HepG2 (cell line): ENCODE results near the gene PLEKHG2. TPM values are rescaled to one million over a fixed set of nuclear protein-coding genes. Genes with fewer than 3 reads are reported as not detected.

Source experiments
- ATAC-seq: fragments of 200-7000 bp; cut with Tn5 transposase; 3 replicates; pipeline ENCODE4 v1.9.1; 2020; ENCODE audit warnings: mild to moderate bottlenecking, moderate library complexity
- BruUV-seq: library from RNA; stranded (reverse); fragments of 400-500 nt; replicated peaks from 2 replicates; lab custom pipeline; 2021; lab: Mats Ljungman, UMichigan
- CTCF ChIA-PET: fragments of 300-600 bp; formaldehyde crosslinking; extraction: SDS; loops from one replicate; lab custom pipeline; 2021; ENCODE audit warnings: low total read pairs, inconsistent platforms, low intra/inter-chr PET ratio; lab: Yijun Ruan, JAX
- POLR2A ChIA-PET: fragments of 350-600 bp; sonication (Branson Sonifier 250); formaldehyde crosslinking; loops from one replicate; lab custom pipeline; 2020; ENCODE audit warnings: antibody characterized with exemption, inconsistent platforms; lab: Yijun Ruan, JAX
- DNase-seq: peaks from one replicate; pipeline ENCODE4 v3.0.0-alpha.2; 2015; ENCODE audit warnings: low spot score
- FAIRE-seq: peaks from 3 replicates; lab custom pipeline; 2011; peaks lifted over from hg19 to GRCh38; lab: Jason Lieb, UNC
- H2AFZ ChIP-seq: one replicate; pipeline ENCODE4 v1.6.1; 2011; ENCODE audit warnings: low read length, inconsistent platforms
- H3K27ac ChIP-seq: fragments of 300-600 bp; 3 replicates; pipeline ENCODE4 v1.8.0; 2011; ENCODE audit warnings: mixed run types, mild to moderate bottlenecking, mixed read lengths, low read length, inconsistent platforms; ENCODE audit not compliant: insufficient read depth; ENCODE audit errors: extremely low read length
- H3K27me3 ChIP-seq, 2 experiments: fragments of 200-600 bp in 1 of 2; 2 replicates in 1 of 2; 3 replicates in 1 of 2; pipeline versions ENCODE4 v1.6.0 to v1.8.0; 2011; ENCODE audit warnings: low read length in 2 of 2, mild to moderate bottlenecking in 2 of 2, moderate library complexity in 2 of 2, inconsistent platforms in 1 of 2; ENCODE audit not compliant: insufficient read depth in 2 of 2, control insufficient read depth in 1 of 2
- H3K36me3 ChIP-seq, 2 experiments: fragments of 200-600 bp in 1 of 2; replicated peaks in 1 of 2; 2 replicates in 1 of 2; 3 replicates in 1 of 2; pipeline versions ENCODE4 v1.5.1 to v1.8.0; 2011; ENCODE audit warnings: low read length in 2 of 2, inconsistent platforms in 1 of 2; ENCODE audit not compliant: insufficient read depth in 2 of 2, control insufficient read depth in 1 of 2
- H3K4me1 ChIP-seq: 2 replicates; pipeline ENCODE4 v1.5.1; 2012; ENCODE audit warnings: low read length, inconsistent platforms; ENCODE audit not compliant: insufficient read depth
- H3K4me2 ChIP-seq: 2 replicates; pipeline ENCODE4 v1.6.0; 2011; ENCODE audit warnings: low read depth, low read length, inconsistent platforms
- H3K4me3 ChIP-seq, 3 experiments: fragments of 200-600 bp in 1 of 3; sonication (generic), shearing (Covaris generic) in 1 of 3; replicated peaks in 1 of 3; 2 replicates each; pipeline ENCODE4 v1.5.1; 2011 to 2016; ENCODE audit warnings: low read length in 3 of 3, inconsistent platforms in 2 of 3, low read depth in 2 of 3, mild to moderate bottlenecking in 2 of 3, control low read depth in 1 of 3, mixed read lengths in 1 of 3; ENCODE audit not compliant: insufficient read depth in 1 of 3
- H3K79me2 ChIP-seq: one replicate; pipeline ENCODE4 v1.6.1; 2011; ENCODE audit warnings: low read length, inconsistent platforms; ENCODE audit not compliant: insufficient read depth
- H3K9ac ChIP-seq: 2 replicates; pipeline ENCODE4 v1.6.0; 2011; ENCODE audit warnings: mild to moderate bottlenecking, low read depth, low read length, inconsistent platforms; ENCODE audit not compliant: insufficient read depth
- H3K9me3 ChIP-seq: 2 replicates; pipeline ENCODE4 v1.5.1; 2012; ENCODE audit warnings: mild to moderate bottlenecking, low read length
- H4K20me1 ChIP-seq: 2 replicates; pipeline ENCODE4 v1.6.0; 2011; ENCODE audit warnings: inconsistent platforms, mild to moderate bottlenecking, low read length, moderate library complexity; ENCODE audit not compliant: insufficient read depth
- NFRKB ChIP-seq: fragments of 450-650 bp; IDR thresholded peaks from 2 replicates; pipeline ENCODE4 v1.6.1; 2017
- ONECUT2 ChIP-seq: sonication (generic); formaldehyde crosslinking; IDR thresholded peaks from 2 replicates; pipeline ENCODE4 v1.4.0; 2020; ENCODE audit warnings: missing genetic modification reagents
- PATZ1 ChIP-seq: sonication (generic); formaldehyde crosslinking; IDR thresholded peaks from 2 replicates; pipeline ENCODE4 v1.4.0; 2020; ENCODE audit warnings: missing genetic modification reagents
- ZNF263 ChIP-seq: sonication (generic); formaldehyde crosslinking; IDR thresholded peaks from 2 replicates; pipeline ENCODE4 v1.4.0; 2020; ENCODE audit warnings: missing genetic modification reagents
- ZNF350 ChIP-seq: sonication (generic); formaldehyde crosslinking; IDR thresholded peaks from 2 replicates; pipeline ENCODE4 v1.4.0; 2020; ENCODE audit warnings: mild to moderate bottlenecking, low read depth, missing genetic modification reagents, borderline replicate concordance
- ZNF768 ChIP-seq: sonication (generic); formaldehyde crosslinking; IDR thresholded peaks from 2 replicates; pipeline ENCODE4 v1.4.0; 2020; ENCODE audit warnings: missing genetic modification reagents
- WGBS: methylation state at CpG from one replicate; pipeline ENCODE4 v1.1.6; 2017; ENCODE audit warnings: low lambda C conversion rate; 5-methylcytosine and 5-hydroxymethylcytosine counted together
- in situ Hi-C: cut with HindIII; loops from 2 replicates; pipeline ENCODE4 v1.10.0; 2017; ENCODE audit warnings: low pct_unique_long_range_greater_than_20kb; ENCODE audit not compliant: extremely low pct_ligation_motif_present
- intact Hi-C: fragments of 100-400 bp; cut with micrococcal nuclease; formaldehyde crosslinking; loops from one replicate; pipeline ENCODE4 v1.10.0; 2022; ENCODE audit not compliant: unreplicated experiment
- polyA plus RNA-seq, 8 experiments: library from polyadenylated mRNA; depleted of rRNA in 3 of 8; stranded (reverse) in 7 of 8; unstranded in 1 of 8; fragments of >200 nt; fragmentation: Illumina TruSeq in 4 of 8; extraction: Trizol in 4 of 8; gene quantifications; 2 replicates each; pipeline versions ENCODE4 v1.2.1 to v1.2.3, GENCODE V29; 2011 to 2016; ENCODE audit warnings: low read depth in 4 of 8, missing spikeins in 1 of 8, mixed read lengths in 1 of 8; ENCODE audit not compliant: insufficient read depth in 1 of 8
- total RNA-seq, 5 experiments: library from RNA; depleted of rRNA; stranded (reverse); fragments of >200 nt; fragmentation: Illumina TruSeq; extraction: Trizol; gene quantifications; 2 replicates each; pipeline ENCODE4 v1.2.3, GENCODE V29; 2016; ENCODE audit warnings: low read depth in 1 of 5
- TF ChIP-seq, protein P1 (sequence below): sonication (generic); formaldehyde crosslinking; IDR thresholded peaks from 2 replicates; pipeline ENCODE4 v1.5.0; 2020; ENCODE audit warnings: mild to moderate bottlenecking, missing genetic modification reagents
- TF ChIP-seq, protein P2 (sequence below), 2 experiments: sonication (generic) in 1 of 2; formaldehyde crosslinking in 1 of 2; IDR thresholded peaks; 2 replicates each; pipeline versions ENCODE4 v1.4.0 to v1.6.1; 2018 to 2020; ENCODE audit warnings: missing genetic modification reagents in 2 of 2, borderline replicate concordance in 1 of 2, low read depth in 1 of 2, mild to moderate bottlenecking in 1 of 2, missing biosample characterization in 1 of 2

Gene PLEKHG2
- total and polyA plus RNA-seq, 2 of the 13 experiments (the other 11 are each of a cell fraction or from before 2014, with no cell fraction given), result 3.6 to 6.8 TPM

- TF ChIP-seq, protein P1, sequence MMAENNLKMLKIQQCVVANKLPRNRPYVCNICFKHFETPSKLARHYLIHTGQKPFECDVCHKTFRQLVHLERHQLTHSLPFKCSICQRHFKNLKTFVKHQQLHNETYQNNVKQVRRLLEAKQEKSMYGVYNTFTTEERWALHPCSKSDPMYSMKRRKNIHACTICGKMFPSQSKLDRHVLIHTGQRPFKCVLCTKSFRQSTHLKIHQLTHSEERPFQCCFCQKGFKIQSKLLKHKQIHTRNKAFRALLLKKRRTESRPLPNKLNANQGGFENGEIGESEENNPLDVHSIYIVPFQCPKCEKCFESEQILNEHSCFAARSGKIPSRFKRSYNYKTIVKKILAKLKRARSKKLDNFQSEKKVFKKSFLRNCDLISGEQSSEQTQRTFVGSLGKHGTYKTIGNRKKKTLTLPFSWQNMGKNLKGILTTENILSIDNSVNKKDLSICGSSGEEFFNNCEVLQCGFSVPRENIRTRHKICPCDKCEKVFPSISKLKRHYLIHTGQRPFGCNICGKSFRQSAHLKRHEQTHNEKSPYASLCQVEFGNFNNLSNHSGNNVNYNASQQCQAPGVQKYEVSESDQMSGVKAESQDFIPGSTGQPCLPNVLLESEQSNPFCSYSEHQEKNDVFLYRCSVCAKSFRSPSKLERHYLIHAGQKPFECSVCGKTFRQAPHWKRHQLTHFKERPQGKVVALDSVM, result 0 out of 2 replicates have a peak, but pooled peaks have one; percentile 14
- peak; percentile 86 for TF ChIP-seq PATZ1 (CRISPR knock-in tag)
These were observed 922 bp downstream of the PLEKHG2 start (continued) for GRCh38 chr19:39413272-39413910.

GRCh38 chr19:39413911-39414608, 1.6 kb downstream of the PLEKHG2 start:
- BruUV-seq, result no TSS peak
- Histone ChIP-seq H3K79me2 (peaks cover 15% of the 10 kb centered on the region), H3K4me1 (peaks cover 47% of the 10 kb centered on the region), H3K4me3 (peak overlapping the region; percentile 65 to 97 (median 95)), H3K27me3 (no peaks in the 10 kb centered on the region), H4K20me1 (no peaks in the 10 kb centered on the region), H2AFZ (no peak overlapping the region), H3K9me3 (no peaks in the 10 kb centered on the region), H3K9ac (peak overlapping the region; percentile 76), H3K27ac (peak overlapping the region; percentile 32), H3K36me3 (peaks cover 4 to 8% of the 10 kb centered on the region in 2 experiments; a peak in 4 of 5 replicates), H3K4me2 (peak overlapping the region; percentile 88)
- ChIA-PET POLR2A (interaction anchor here (0.6 to 4.2 kb wide), 9 partner anchors 12 to 26 kb away, joined by 4 to 47 read pairs (median 8); partner anchors contain the start of genes MED29, PAF1 and RPS16), CTCF (interaction anchor here (5.1 kb wide), 1 partner anchor 17 kb away, joined by 127 read pairs; no protein-coding TSS in a partner anchor)
- peak; percentile 35 for ATAC-seq
- intact Hi-C loops, result loop anchor here (5.0 to 10.0 kb wide), 3 partner anchors 72 to 292 kb away; partner anchors contain the start of genes EID2B and SAMD4B
- 43% methylated on average over 12 of the region's 18 CpGs for WGBS
- DNase-seq, result peak; percentile 32
- in situ Hi-C loops, result no loop called here
- FAIRE-seq, result peak; percentile 34
- no peak for TF ChIP-seq ZNF263 (CRISPR knock-in tag)
- TF ChIP-seq, protein P2, sequence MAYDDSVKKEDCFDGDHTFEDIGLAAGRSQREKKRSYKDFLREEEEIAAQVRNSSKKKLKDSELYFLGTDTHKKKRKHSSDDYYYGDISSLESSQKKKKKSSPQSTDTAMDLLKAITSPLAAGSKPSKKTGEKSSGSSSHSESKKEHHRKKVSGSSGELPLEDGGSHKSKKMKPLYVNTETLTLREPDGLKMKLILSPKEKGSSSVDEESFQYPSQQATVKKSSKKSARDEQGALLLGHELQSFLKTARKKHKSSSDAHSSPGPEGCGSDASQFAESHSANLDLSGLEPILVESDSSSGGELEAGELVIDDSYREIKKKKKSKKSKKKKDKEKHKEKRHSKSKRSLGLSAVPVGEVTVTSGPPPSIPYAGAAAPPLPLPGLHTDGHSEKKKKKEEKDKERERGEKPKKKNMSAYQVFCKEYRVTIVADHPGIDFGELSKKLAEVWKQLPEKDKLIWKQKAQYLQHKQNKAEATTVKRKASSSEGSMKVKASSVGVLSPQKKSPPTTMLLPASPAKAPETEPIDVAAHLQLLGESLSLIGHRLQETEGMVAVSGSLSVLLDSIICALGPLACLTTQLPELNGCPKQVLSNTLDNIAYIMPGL (CRISPR knock-in tag; IDR thresholded peaks at IDR 0.05; ENCODE audit: borderline replicate concordance in 1 of 2, low read depth in 1 of 2), result peak; percentile 39 to 60; a peak in 3 of 4 replicates
- TF ChIP-seq ZNF768 (CRISPR knock-in tag), result no peak
- TF ChIP-seq NFRKB, result no peak
- TF ChIP-seq ZNF350, result no peak
- TF ChIP-seq ONECUT2 (CRISPR knock-in tag), result no peak
